Skin of body (tissue), 2 donors: Measurements from ENCODE around the gene RIMBP2. TPM values are rescaled to one million over a fixed set of nuclear protein-coding genes. Genes with fewer than 3 reads are reported as not detected.
"Not testable (repeated sequence)": the region's sequence is repeated elsewhere in the genome, so short reads cannot be mapped to it uniquely, and the experiment has no call there.

Experiments
- DNase-seq: peaks from one replicate; lab custom pipeline; 2025; lab: John Stamatoyannopoulos, UW
- total RNA-seq: library from RNA; depleted of rRNA; stranded (reverse); fragments of >200 nt; gene quantifications from one replicate; pipeline ENCODE4 v1.2.3, GENCODE V29; 2014

Gene RIMBP2
- total RNA-seq, 1 donor from 2014 or later, result 5.8 TPM

DNA sequence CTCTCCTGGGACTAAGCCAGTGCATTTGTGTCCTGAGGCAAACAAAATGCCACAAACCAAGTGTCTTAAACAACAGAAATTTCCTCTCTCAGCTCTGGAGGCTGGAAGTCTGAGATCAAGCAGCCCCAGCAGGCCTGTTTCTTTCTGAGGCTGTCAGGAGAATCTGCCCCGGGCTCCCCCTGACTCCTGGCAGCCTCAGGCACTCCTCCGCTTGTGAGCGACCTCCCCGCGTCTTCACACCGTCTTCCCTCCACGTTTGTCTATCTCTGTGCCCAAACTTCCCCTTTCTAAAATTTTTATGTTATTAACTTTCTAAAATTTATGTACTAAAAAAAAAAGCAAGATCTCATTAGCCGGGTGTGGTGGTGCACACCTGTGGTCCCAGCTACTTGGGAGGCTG, 59.7 kb downstream of the RIMBP2 start:
- DNase-seq, result no peak

GRCh38 chr12:130655881-130656280, 60.2 kb downstream of the RIMBP2 start:
- no peak for DNase-seq

DNA sequence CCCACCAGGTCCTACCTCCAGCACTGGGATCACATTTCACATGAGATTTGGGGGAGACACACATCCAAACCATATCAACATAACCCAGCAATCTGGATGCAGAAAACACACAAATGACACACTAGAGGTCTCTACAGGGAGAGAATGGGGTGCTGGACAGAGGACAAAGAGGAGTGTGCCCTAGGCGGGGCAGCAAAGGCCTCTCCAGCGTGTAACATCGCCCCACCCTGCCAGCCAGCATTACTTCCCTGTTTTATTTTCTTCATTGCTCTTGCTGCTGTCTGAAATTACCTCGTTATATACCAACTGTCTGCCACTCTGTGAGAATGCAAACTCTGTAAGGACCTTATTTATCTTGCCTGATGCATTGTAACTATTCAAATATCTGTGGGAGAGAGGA, 61.1 kb downstream of the RIMBP2 start:
- no peak for DNase-seq

- no peak for DNase-seq
Measured at GRCh38 chr12:130651188-130651959, 64.7 kb downstream of the RIMBP2 start.

DNA sequence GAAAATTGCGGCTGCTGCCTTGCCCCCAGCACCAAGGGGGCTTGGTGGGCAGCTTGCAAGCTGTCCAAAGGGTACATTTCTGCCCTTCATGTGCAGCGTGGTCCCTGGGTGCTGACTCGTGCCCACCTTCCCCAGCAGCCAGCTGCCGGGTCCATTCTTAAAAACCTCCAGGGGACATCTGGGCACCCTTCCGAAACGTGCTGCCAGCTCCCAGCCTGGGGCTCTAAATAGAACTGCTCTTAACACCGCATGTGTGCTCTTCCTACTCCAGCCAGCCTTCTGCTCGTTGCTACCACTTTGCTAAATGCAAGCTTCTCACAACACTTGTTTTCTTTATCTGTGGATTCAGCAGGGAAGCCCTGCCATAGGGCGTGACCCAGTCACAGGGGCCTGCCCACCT, 66.0 kb downstream of the RIMBP2 start:
- no peak for DNase-seq

DNA sequence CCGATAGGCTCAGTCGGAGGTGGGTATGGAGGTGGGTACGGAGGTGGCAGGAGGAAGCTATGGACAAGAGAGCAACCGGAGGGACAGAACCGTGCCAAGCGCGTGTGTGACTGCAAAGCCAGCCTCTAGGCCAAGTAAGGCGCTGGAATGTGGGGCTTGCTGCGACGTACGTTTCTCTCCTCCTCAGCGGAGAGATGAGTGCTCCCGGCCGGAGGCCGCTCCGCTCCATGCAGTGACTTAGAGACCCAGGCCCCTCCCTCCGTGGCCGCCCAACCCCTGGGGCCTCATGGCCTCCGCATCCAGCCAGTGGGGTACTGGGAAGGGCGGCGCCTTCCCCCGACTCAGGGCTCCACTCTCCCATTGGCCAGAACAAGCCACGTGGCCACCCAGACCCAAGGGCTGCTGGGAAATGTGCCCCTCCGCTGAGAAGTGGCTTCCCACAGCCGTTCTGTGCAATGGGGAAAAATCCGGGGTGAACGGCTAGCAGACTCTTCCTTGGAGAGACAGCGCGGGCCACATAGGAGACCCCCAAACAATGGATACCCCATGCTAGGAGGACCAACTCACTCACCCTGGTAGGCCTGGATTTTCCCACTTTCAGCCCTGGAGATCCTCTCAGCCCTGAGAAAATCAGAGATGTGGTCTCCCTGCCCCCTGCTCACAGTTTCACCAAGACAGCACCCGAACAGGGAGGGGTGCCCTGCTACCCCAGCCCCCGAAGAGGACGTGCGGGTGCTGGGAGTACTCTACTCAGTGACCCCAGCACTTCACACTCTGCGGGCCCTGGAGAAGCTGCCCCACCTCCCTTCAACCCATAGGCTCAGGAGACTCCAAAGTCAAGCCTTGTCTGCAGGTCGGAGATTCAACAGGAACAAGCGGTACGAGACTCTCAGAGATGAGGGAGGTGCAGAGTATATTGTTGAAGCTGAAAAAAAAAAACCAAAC, 66.7 kb downstream of the RIMBP2 start:
- DNase-seq, result no peak

DNA sequence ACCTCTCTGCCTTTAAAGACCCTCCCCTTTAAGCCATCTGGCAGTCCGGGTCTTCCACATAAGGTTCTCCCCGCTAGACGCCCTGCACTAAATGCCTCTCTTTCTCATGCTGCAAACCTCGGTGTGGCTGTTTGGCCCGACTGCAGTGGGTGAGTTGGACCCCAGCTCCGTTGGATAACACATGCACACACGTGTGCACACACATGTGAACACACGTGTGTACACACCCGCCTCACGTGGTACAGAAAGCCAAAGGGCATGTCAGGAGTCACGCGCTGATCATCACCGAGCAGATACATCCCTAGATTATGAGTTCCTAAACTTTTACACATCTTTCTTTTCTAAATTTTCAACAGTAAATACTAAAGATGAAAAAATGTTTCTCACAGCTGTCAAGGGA, 68.3 kb downstream of the RIMBP2 start:
- no peak for DNase-seq

GRCh38 chr12:130646716-130647370, 69.3 kb downstream of the RIMBP2 start:
- DNase-seq, result no peak

DNA sequence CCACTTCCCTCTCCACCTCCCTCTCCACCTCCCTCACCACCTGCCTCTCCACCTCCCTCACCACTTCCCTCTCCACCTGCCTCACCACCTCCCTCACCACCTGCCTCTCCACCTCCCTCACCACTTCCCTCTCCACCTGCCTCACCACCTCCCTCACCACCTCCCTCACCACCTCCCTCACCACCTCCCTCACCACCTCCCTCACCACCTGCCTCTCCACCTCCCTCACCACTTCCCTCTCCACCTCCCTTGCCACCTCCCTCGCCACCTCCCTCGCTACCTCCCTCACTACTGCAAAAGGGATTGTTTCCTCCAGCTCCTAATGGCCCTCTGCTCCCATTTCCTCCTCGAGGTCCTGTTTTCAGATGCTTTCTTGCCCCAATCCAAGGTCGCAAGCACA, 69.9 kb downstream of the RIMBP2 start:
- DNase-seq, result not testable (repeated sequence)

- no peak for DNase-seq
Measured at GRCh38 chr12:130645751-130646150, 70.3 kb downstream of the RIMBP2 start.

GRCh38 chr12:130644566-130644965, 71.5 kb downstream of the RIMBP2 start:
- no peak for DNase-seq

GRCh38 chr12:130644146-130644545, 72.0 kb downstream of the RIMBP2 start:
- DNase-seq, result no peak

GRCh38 chr12:130642856-130643255, 73.2 kb downstream of the RIMBP2 start:
- DNase-seq, result no peak

DNA sequence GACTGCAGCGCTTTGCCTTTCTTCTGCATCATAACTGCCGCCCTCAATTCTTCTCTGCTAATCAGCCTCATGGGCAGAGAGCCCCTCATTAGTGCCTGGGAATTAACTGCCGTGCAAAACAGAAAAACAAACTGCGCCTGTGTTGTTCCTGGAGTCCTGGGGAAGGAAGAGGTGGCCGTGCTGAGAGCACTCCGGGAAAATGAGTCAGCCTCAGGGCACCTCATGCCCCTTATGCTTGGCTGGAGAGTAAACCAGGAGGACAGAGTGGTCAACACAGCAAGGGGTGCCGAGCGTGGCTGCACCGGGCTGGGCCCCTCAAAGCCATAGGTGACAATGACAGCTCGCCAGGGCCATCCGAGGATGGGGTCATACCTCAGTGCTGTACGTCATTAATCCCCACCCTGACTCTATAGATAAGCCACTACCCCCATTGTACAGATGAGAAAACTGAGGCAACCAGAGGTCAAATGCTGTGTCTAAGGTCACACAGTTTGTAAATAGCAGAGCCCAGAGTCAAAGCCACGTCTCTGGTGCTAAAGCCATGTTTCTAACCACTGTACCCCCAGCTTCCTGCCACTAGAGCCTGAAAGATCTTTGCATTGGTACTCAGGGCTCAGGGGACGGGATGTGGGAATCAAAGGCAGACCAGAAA, 74.4 kb downstream of the RIMBP2 start:
- DNase-seq, result no peak

DNA sequence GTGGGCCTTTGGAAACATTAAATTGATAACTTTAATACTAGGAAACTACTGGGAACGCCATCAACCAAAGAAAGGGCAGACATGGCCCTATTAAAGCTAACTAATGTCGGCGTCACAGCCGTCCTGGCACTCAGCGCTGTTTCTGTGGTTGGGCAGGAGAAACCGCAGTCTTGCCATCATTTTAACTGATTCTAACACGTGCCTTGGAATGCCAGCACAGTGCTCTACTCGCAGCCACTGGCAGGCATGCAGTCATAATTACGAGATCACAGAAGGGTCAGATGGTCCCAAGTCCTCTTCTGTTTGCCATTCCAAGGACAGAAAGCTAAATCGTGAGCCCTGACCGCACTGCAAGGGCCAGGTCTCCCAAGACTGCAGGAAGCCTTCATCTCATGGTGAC, 75.2 kb downstream of the RIMBP2 start:
- no peak for DNase-seq

DNA sequence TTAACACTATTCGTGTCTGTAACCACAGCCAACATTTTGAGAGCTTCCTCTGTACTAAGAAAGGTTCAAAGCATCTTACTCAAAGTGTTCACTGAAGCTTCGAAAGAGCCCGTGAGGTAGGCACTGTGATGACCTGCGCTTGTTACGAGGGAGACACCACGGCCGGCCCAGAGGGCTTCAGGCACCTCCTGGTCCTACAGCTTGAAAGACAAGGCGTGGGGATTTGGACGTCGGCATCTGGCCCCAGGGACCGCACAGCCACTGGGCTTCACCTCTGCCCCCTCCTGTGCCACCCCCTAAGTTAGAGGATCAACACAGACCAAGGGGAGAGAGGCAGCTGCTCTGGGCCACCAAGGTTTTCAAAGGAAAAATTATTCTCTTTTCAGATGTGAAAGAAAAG, 75.6 kb downstream of the RIMBP2 start:
- DNase-seq, result no peak

DNA sequence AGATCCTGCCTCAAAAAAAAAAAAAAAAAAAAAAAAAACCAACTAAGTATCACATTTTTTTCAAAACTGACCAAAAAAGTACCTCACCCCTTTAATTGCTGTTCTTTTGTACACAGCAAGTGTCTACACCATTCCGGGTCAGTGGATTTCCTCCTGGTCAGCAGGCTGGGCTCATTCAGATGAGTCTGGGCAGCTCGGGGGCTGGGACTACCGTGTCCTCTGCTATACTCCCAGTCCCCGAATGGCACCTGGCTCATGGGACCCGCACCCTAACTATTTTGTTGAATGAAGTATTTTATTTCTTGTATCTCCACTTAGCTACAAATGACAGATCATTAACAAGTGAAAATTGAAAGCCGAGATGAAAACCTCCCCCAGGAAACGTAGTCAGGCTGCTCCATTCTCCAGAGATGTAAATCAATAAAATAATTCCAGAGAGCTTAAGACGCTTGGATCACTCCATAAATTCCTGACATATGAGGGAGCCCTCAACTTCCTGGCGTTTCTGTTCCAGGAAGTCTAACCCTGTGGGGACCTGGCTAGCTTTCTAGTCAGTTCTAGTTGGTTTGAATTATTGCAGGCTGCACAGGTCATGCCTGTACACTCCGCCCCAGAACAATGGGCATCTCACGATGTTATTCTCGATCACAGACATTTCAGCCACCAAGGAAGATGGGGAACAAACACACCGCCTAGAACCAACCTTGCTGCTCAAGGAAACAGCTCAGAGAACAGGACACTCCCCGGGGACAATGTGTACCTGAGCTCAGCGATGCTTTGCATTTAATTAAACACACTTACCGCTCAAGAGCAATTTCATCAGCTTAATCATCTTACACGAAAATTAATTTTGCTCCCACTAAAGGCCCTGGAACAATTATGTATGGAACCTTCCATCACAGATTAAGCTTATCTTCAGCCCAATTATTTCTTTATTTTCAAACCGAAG, 76.3 kb downstream of the RIMBP2 start:
- DNase-seq, result peak; percentile 8

GRCh38 chr12:130636370-130636769, 79.7 kb downstream of the RIMBP2 start:
- no peak for DNase-seq

- DNase-seq, result no peak
Measured at GRCh38 chr12:130634866-130635265, 81.2 kb downstream of the RIMBP2 start.

- no peak for DNase-seq
Measured at GRCh38 chr12:130633771-130634170, 82.3 kb downstream of the RIMBP2 start.
